Ovary (tissue), 9 donors: Measurements from ENCODE around the gene SYNDIG1. TPM values are rescaled to one million over a fixed set of nuclear protein-coding genes. Genes with fewer than 3 reads are reported as not detected.

Experiments
- DNase-seq, 5 donors: peaks; one replicate each; pipeline ENCODE4 v3.0.0-alpha.2; 2019 to 2020
- H3K27ac ChIP-seq, 2 donors: fragments of 200-600 bp; one replicate each; pipeline versions ENCODE4 v1.5.1 to v1.8.0; 2019 to 2022
- H3K27me3 ChIP-seq: fragments of 200-600 bp; one replicate; pipeline ENCODE4 v1.8.0; 2022
- H3K36me3 ChIP-seq: fragments of 200-600 bp; sonication (generic); one replicate; pipeline ENCODE4 v1.5.1; 2019
- H3K4me1 ChIP-seq: one replicate; pipeline ENCODE4 v1.8.1; 2013; ENCODE audit warnings: mild to moderate bottlenecking, moderate library complexity; ENCODE audit not compliant: insufficient read depth
- H3K4me3 ChIP-seq: fragments of 200-600 bp; sonication (generic); one replicate; pipeline ENCODE4 v1.5.1; 2017
- H3K9me3 ChIP-seq, 2 donors: fragments of 200-600 bp in 1 of 2; sonication (generic) in 1 of 2; one replicate each; pipeline versions ENCODE4 v1.5.1 to v1.8.1; 2013 to 2019; ENCODE audit warnings: mild to moderate bottlenecking in 1 of 2, moderate library complexity in 1 of 2
- CTCF ChIP-seq, 3 donors: fragments of 450-650 bp in 2 of 3; fragments of 200-600 bp in 1 of 3; IDR thresholded peaks; one replicate each; pipeline versions ENCODE4 v1.5.1 to v1.8.0; 2016 to 2022; ENCODE audit warnings: antibody characterized with exemption in 3 of 3, mild to moderate bottlenecking in 1 of 3
- EP300 ChIP-seq: sonication (generic); formaldehyde crosslinking; IDR thresholded peaks from one replicate; pipeline ENCODE4 v1.6.1; 2017; ENCODE audit warnings: antibody characterized with exemption
- POLR2A ChIP-seq: fragments of 450-650 bp; IDR thresholded peaks from one replicate; pipeline ENCODE4 v1.6.1; 2017; ENCODE audit warnings: antibody characterized with exemption, mild to moderate bottlenecking, moderate library complexity
- whole genome bisulfite sequencing, 3 donors: extraction: QIAGEN DNeasy Blood & Tissue Kit in 1 of 3; methylation state at CpG; one replicate each; pipeline versions ENCODE4 v1.1.5 to v1.1.7; 2013 to 2017; 5-methylcytosine and 5-hydroxymethylcytosine counted together
- intact Hi-C, 4 donors: fragments of 100-400 bp; cut with DNase I; formaldehyde crosslinking; loops; one replicate each; pipeline versions ENCODE4 v1.11.0 to v1.15.1; 2022 to 2023
- polyA plus RNA-seq, 2 donors: library from polyadenylated mRNA; stranded (reverse); fragments of 200-250 nt in 1 of 2; fragments of 350-450 nt in 1 of 2; fragmentation: Illumina TruSeq in 1 of 2; extraction: RNeasy Lipid Tissue Mini Kit (QIAGEN cat#74804) in 1 of 2; gene quantifications; one replicate each; pipeline ENCODE4 v1.2.3, GENCODE V29; 2013 to 2014
- total RNA-seq, 7 donors: library from RNA; depleted of rRNA in 2 of 7; stranded (reverse); fragments of >200 nt in 2 of 7; fragmentation: NEBNext Ultra II Directional in 3 of 7; extraction: Animal tissue kit (Norgen Biotek cat#: 25700) in 3 of 7; gene quantifications; one replicate each; pipeline versions ENCODE4 v1.1.0 to v1.2.4, GENCODE V29; 2016 to 2023
- donor health status: DM: no; HTN: no; CAD: no; lungs with moderate emphysema.
- donor health status: DM: no; HTN: no; CAD: no.
- donor health status: Bipolar disorder and iron deficiency.
- donor health status: DM: yes; HTN: yes; CAD: no.
- donor health status: DM: no; HTN: no; CAD: no.
- donor health status: DM: yes; HTN: yes; CAD: no.

SYNDIG1 gene
- total and polyA plus RNA-seq, 9 donors, result 0.10 to 6.8 (median 1.1) TPM; not detected in 1

GRCh38 chr20:24691901-24692351 is 222.5 kb downstream of the SYNDIG1 start:
- H3K36me3 ChIP-seq, result no peaks in the 10 kb centered on the region
- TF ChIP-seq EP300 (no peak), POLR2A (no peak), CTCF (IDR thresholded peaks at IDR 0.05) (no peak)
- 92 to 95% (median 93%) methylated on average over 4 of the region's 4 CpGs for WGBS, 3 donors
- H3K27ac ChIP-seq, result no peak overlapping the region
- no peaks in the 10 kb centered on the region for H3K27me3 ChIP-seq
- no peak for DNase-seq
- H3K4me1 ChIP-seq, result peaks cover 7% of the 10 kb centered on the region
- H3K4me3 ChIP-seq, result no peak overlapping the region
- no peaks in the 10 kb centered on the region for H3K9me3 ChIP-seq
- intact Hi-C loops, result loop anchor here in 2 of 4 donors (10.0 kb wide), 2 partner anchors 53 to 57 kb away; no protein-coding TSS in a partner anchor

GRCh38 chr20:24692446-24693200 is 223.2 kb downstream of the SYNDIG1 start:
- intact Hi-C loops, result loop anchor here in 2 of 4 donors (10.0 kb wide), 2 partner anchors 52 to 58 kb away; no protein-coding TSS in a partner anchor
- no peak overlapping the region for H3K4me3 ChIP-seq
- no peak overlapping the region for H3K27ac ChIP-seq
- peaks cover 7% of the 10 kb centered on the region for H3K4me1 ChIP-seq
- no peaks in the 10 kb centered on the region for H3K36me3 ChIP-seq
- no peaks in the 10 kb centered on the region for H3K9me3 ChIP-seq
- H3K27me3 ChIP-seq, result no peaks in the 10 kb centered on the region
- no peak for DNase-seq
- 85 to 94% (median 91%) methylated on average over 14 of the region's 14 CpGs for WGBS, 3 donors
- TF ChIP-seq CTCF (IDR thresholded peaks at IDR 0.05), result no peak
- TF ChIP-seq EP300, result no peak
- no peak for TF ChIP-seq POLR2A

GRCh38 chr20:24693466-24694156 is 224.2 kb downstream of the SYNDIG1 start:
- DNase-seq, result no peak
- WGBS, 3 donors, result 91 to 92% (median 91%) methylated on average over 9 of the region's 9 CpGs
- Histone ChIP-seq H3K9me3 (no peaks in the 10 kb centered on the region), H3K27me3 (no peaks in the 10 kb centered on the region), H3K36me3 (no peaks in the 10 kb centered on the region), H3K4me3 (no peak overlapping the region), H3K4me1 (peaks cover 7% of the 10 kb centered on the region), H3K27ac (no peak overlapping the region)
- intact Hi-C loops, result loop anchor here in 2 of 4 donors (10.0 kb wide), 2 partner anchors 51 to 59 kb away; no protein-coding TSS in a partner anchor
- TF ChIP-seq EP300 (no peak), CTCF (IDR thresholded peaks at IDR 0.05) (no peak), POLR2A (no peak)

- no peaks in the 10 kb centered on the region for H3K9me3 ChIP-seq
- no peaks in the 10 kb centered on the region for H3K27me3 ChIP-seq
- H3K4me1 ChIP-seq, result peaks cover 7% of the 10 kb centered on the region
- TF ChIP-seq EP300 (no peak), CTCF (IDR thresholded peaks at IDR 0.05) (no peak), POLR2A (no peak)
- H3K4me3 ChIP-seq, result no peak overlapping the region
- H3K27ac ChIP-seq, result no peak overlapping the region
- 44 to 55% (median 48%) methylated on average over 12 of the region's 12 CpGs for WGBS, 3 donors
- H3K36me3 ChIP-seq, result no peaks in the 10 kb centered on the region
- DNase-seq, result peak; percentile 35 to 62 (median 43)
- intact Hi-C loops, result loop anchor here in 2 of 4 donors (10.0 kb wide), 2 partner anchors 51 to 59 kb away; no protein-coding TSS in a partner anchor
Measured at GRCh38 chr20:24694157-24694726, 224.8 kb downstream of the SYNDIG1 start.
